Liver (tissue), 9 donors: ENCODE measurements around the gene FIS1. TPM values are rescaled to one million over a fixed set of nuclear protein-coding genes. Genes with fewer than 3 reads are reported as not detected.

ENCODE experiments used
- DNase-seq: peaks from one replicate; pipeline ENCODE4 v3.0.0-alpha.2; 2017; ENCODE audit warnings: low spot score
- H3K27ac ChIP-seq, 2 donors: one replicate each; pipeline ENCODE4 v1.7.0; 2013; ENCODE audit warnings: inconsistent platforms in 2 of 2, low read length in 2 of 2, control low read depth in 1 of 2, low read depth in 1 of 2, mild to moderate bottlenecking in 1 of 2
- H3K27me3 ChIP-seq, 4 donors: one replicate each; pipeline versions ENCODE4 v1.6.1 to v1.7.0; 2013; ENCODE audit warnings: low read length in 3 of 4, inconsistent platforms in 1 of 4, mild to moderate bottlenecking in 1 of 4, moderate library complexity in 1 of 4; ENCODE audit not compliant: control insufficient read depth in 4 of 4, insufficient read depth in 4 of 4
- H3K36me3 ChIP-seq, 4 donors: one replicate each; pipeline versions ENCODE4 v1.6.1 to v1.7.0; 2013; ENCODE audit warnings: low read length in 3 of 4, mild to moderate bottlenecking in 3 of 4, low read depth in 1 of 4, moderate library complexity in 1 of 4; ENCODE audit not compliant: control insufficient read depth in 4 of 4, insufficient read depth in 3 of 4
- H3K4me1 ChIP-seq, 4 donors: one replicate each; pipeline versions ENCODE4 v1.6.1 to v1.7.0; 2013; ENCODE audit warnings: low read length in 3 of 4, mild to moderate bottlenecking in 3 of 4, moderate library complexity in 1 of 4; ENCODE audit not compliant: control insufficient read depth in 4 of 4, insufficient read depth in 4 of 4
- H3K4me3 ChIP-seq, 3 donors: one replicate each; pipeline versions ENCODE4 v1.6.1 to v1.7.0; 2013; ENCODE audit warnings: low read length in 3 of 3, control low read depth in 1 of 3, low read depth in 1 of 3, mild to moderate bottlenecking in 1 of 3
- H3K9ac ChIP-seq, 2 donors: one replicate each; pipeline ENCODE4 v1.7.0; 2013; ENCODE audit warnings: low read length in 2 of 2, mild to moderate bottlenecking in 2 of 2, moderate library complexity in 2 of 2, control low read depth in 1 of 2, low read depth in 1 of 2
- H3K9me3 ChIP-seq, 4 donors: one replicate each; pipeline versions ENCODE4 v1.6.1 to v1.7.0; 2013; ENCODE audit warnings: low read length in 3 of 4; ENCODE audit not compliant: control insufficient read depth in 4 of 4
- FOXA2 ChIP-seq: IDR thresholded peaks from 2 replicates; pipeline ENCODE4 v1.6.1; 2016; ENCODE audit warnings: antibody characterized with exemption
- GABPA ChIP-seq, 2 donors: IDR thresholded peaks in 1 of 2; conservative IDR thresholded peaks in 1 of 2; 2 replicates each; pipeline ENCODE4 v1.6.1; 2016; ENCODE audit warnings: antibody characterized with exemption in 2 of 2, mild to moderate bottlenecking in 1 of 2, moderate library complexity in 1 of 2
- HNF4A ChIP-seq, 2 donors: conservative IDR thresholded peaks; 2 replicates each; pipeline ENCODE4 v1.6.1; 2016; ENCODE audit warnings: antibody characterized with exemption in 2 of 2, mild to moderate bottlenecking in 2 of 2
- HNF4G ChIP-seq: IDR thresholded peaks from 2 replicates; pipeline ENCODE4 v1.6.1; 2016; ENCODE audit warnings: antibody characterized with exemption
- NR2F2 ChIP-seq: IDR thresholded peaks from 2 replicates; pipeline ENCODE4 v1.6.1; 2016; ENCODE audit warnings: antibody characterized with exemption
- RAD21 ChIP-seq, 2 donors: IDR thresholded peaks; 2 replicates each; pipeline ENCODE4 v1.6.1; 2016; ENCODE audit warnings: antibody characterized with exemption in 2 of 2, mild to moderate bottlenecking in 2 of 2
- RXRA ChIP-seq, 2 donors: IDR thresholded peaks; 2 replicates each; pipeline ENCODE4 v1.6.1; 2017 to 2018; ENCODE audit warnings: antibody characterized with exemption in 2 of 2, mild to moderate bottlenecking in 1 of 2
- SP1 ChIP-seq: IDR thresholded peaks from 2 replicates; pipeline ENCODE4 v1.6.1; 2018; ENCODE audit warnings: antibody characterized with exemption, mild to moderate bottlenecking
- WGBS: extraction: QIAGEN DNeasy Blood & Tissue Kit; methylation state at CpG from one replicate; pipeline ENCODE4 v1.1.7; 2013; 5-methylcytosine and 5-hydroxymethylcytosine counted together
- polyA plus RNA-seq, 2 donors: library from polyadenylated mRNA; stranded (reverse) in 1 of 2; unstranded in 1 of 2; fragments of 200-250 nt in 1 of 2; fragments of >200 nt in 1 of 2; fragmentation: Nextera tagmentation in 1 of 2; extraction: Ambion mirVana in 1 of 2; gene quantifications; one replicate each; pipeline versions ENCODE4 v1.2.1 to v1.2.3, GENCODE V29; 2013 to 2015
- total RNA-seq, 2 donors: library from RNA; depleted of rRNA; stranded (reverse); fragments of >200 nt; gene quantifications; one replicate each; pipeline ENCODE4 v1.2.3, GENCODE V29; 2014
- TF ChIP-seq, protein P1 (sequence below): IDR thresholded peaks from 2 replicates; pipeline ENCODE4 v1.6.1; 2016; ENCODE audit warnings: antibody characterized with exemption
- TF ChIP-seq, protein P2 (sequence below): IDR thresholded peaks from 2 replicates; pipeline ENCODE4 v1.6.1; 2016; ENCODE audit warnings: antibody characterized with exemption
- TF ChIP-seq, protein P3 (sequence below): fragments of 150-350 bp; IDR thresholded peaks from 2 replicates; pipeline ENCODE4 v1.5.1; 2017; ENCODE audit warnings: improper control_type of control experiment, low read depth, low read length; ENCODE audit not compliant: missing input control
- donor health status: healthy.
- donor health status: healthy.
- donor health status: healthy.
- donor health status: healthy.
- donor health status: healthy.

Gene FIS1
- total and polyA plus RNA-seq, 4 donors: 112 to 192 (median 155) TPM

DNA sequence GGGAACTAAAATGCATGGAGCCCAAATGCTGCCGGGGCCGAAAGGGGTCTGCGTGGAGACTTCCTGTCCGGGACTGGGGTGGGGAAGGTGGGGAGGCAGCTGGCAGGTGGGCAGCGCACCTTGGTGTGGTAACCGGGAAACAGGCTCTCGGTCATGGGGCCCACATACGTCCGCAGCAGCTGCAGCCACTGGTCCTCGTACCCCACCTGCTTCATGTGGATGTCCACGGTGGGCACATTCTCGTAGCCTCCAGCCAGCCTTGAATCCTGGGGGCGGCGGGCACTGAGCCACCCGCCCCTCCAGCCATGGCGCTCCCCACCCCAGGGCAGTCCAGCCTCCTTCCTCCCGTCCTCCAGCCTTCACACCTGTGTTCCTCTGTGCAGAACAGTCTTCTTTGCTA is 37.4 kb downstream of the FIS1 start:
- 94% methylated on average over 17 of the region's 17 CpGs for WGBS
- TF ChIP-seq RXRA (IDR thresholded peaks at IDR 0.05): no peak
- TF ChIP-seq RAD21 (IDR thresholded peaks at IDR 0.05): no peak
- no peak for TF ChIP-seq HNF4A (conservative IDR thresholded peaks at IDR 0.05)
- no peak for TF ChIP-seq GABPA (IDR thresholded peaks at IDR 0.05 in 1 of 2, conservative IDR thresholded peaks at IDR 0.05 in 1 of 2)
- TF ChIP-seq, protein P1, sequence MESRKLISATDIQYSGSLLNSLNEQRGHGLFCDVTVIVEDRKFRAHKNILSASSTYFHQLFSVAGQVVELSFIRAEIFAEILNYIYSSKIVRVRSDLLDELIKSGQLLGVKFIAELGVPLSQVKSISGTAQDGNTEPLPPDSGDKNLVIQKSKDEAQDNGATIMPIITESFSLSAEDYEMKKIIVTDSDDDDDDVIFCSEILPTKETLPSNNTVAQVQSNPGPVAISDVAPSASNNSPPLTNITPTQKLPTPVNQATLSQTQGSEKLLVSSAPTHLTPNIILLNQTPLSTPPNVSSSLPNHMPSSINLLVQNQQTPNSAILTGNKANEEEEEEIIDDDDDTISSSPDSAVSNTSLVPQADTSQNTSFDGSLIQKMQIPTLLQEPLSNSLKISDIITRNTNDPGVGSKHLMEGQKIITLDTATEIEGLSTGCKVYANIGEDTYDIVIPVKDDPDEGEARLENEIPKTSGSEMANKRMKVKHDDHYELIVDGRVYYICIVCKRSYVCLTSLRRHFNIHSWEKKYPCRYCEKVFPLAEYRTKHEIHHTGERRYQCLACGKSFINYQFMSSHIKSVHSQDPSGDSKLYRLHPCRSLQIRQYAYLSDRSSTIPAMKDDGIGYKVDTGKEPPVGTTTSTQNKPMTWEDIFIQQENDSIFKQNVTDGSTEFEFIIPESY: no peak
- TF ChIP-seq, protein P2, sequence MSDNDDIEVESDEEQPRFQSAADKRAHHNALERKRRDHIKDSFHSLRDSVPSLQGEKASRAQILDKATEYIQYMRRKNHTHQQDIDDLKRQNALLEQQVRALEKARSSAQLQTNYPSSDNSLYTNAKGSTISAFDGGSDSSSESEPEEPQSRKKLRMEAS: no peak
- no peak for TF ChIP-seq FOXA2
- TF ChIP-seq NR2F2: no peak
- no peak for TF ChIP-seq SP1
- DNase-seq: no peak

DNA sequence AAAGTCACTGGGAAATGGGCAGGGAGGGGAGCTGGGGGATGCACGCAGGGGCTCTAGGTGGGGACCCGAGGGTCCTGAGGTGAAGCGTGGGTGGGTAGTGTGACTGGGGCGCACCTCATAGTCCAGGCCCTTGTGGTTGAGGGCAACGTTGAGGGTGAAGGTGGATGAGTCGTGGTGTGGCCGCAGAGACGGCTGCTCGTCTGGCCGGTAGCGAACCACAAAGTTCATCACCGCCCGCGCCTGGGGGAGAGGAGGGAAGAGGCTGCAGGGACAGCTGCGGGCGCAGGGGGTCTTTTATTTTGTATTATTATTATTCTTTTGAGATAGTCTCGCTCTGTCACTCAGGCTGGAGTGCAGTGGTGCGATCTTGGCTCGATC is 38.2 kb downstream of the FIS1 start:
- peaks cover 12 to 40% (median 20%) of the 10 kb centered on the region in 4 donors for H3K36me3 ChIP-seq
- no peak overlapping the region for H3K27ac ChIP-seq
- no peaks in the 10 kb centered on the region for H3K9me3 ChIP-seq
- peaks cover 2 to 10% (median 5%) of the 10 kb centered on the region in 4 donors for H3K4me1 ChIP-seq
- H3K9ac ChIP-seq: no peak overlapping the region
- no peaks in the 10 kb centered on the region for H3K27me3 ChIP-seq
- DNase-seq: no peak
- 90% methylated on average over 19 of the region's 19 CpGs for WGBS
- H3K4me3 ChIP-seq: no peak overlapping the region
- TF ChIP-seq, protein P1: no peak
- TF ChIP-seq HNF4G (no peak), HNF4A (conservative IDR thresholded peaks at IDR 0.05) (no peak)
- TF ChIP-seq, protein P3, sequence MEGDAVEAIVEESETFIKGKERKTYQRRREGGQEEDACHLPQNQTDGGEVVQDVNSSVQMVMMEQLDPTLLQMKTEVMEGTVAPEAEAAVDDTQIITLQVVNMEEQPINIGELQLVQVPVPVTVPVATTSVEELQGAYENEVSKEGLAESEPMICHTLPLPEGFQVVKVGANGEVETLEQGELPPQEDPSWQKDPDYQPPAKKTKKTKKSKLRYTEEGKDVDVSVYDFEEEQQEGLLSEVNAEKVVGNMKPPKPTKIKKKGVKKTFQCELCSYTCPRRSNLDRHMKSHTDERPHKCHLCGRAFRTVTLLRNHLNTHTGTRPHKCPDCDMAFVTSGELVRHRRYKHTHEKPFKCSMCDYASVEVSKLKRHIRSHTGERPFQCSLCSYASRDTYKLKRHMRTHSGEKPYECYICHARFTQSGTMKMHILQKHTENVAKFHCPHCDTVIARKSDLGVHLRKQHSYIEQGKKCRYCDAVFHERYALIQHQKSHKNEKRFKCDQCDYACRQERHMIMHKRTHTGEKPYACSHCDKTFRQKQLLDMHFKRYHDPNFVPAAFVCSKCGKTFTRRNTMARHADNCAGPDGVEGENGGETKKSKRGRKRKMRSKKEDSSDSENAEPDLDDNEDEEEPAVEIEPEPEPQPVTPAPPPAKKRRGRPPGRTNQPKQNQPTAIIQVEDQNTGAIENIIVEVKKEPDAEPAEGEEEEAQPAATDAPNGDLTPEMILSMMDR: no peak

More for the DNA sequence above, 37.4 kb downstream of the FIS1 start:
- no peak overlapping the region for H3K9ac ChIP-seq
- H3K27ac ChIP-seq: no peak overlapping the region
- H3K9me3 ChIP-seq: no peaks in the 10 kb centered on the region
- no peaks in the 10 kb centered on the region for H3K27me3 ChIP-seq
- H3K4me1 ChIP-seq: peaks cover 0 to 2% (median 0%) of the 10 kb centered on the region in 4 donors
- no peak overlapping the region for H3K4me3 ChIP-seq
- H3K36me3 ChIP-seq: peaks cover 12 to 45% (median 23%) of the 10 kb centered on the region in 4 donors
